Left lung (tissue), 10 donors: ENCODE results near the gene COX4I1. TPM values are rescaled to one million over a fixed set of nuclear protein-coding genes. Genes with fewer than 3 reads are reported as not detected.

ENCODE experiments used
- ATAC-seq: fragments of 200-7000 bp; cut with Tn5 transposase; one replicate; pipeline ENCODE4 v1.9.1; 2020; ENCODE audit warnings: moderate library complexity
- DNase-seq, 4 donors: peaks; one replicate each; pipeline ENCODE4 v3.0.0-alpha.2; 2013 to 2020
- H3K27ac ChIP-seq, 2 donors: fragments of 200-600 bp; sonication (generic) in 1 of 2; one replicate each; pipeline versions ENCODE4 v1.5.0 to v1.8.0; 2020 to 2021
- H3K27me3 ChIP-seq, 2 donors: fragments of 200-600 bp; sonication (generic) in 1 of 2; one replicate each; pipeline versions ENCODE4 v1.5.0 to v1.8.0; 2020 to 2021
- H3K36me3 ChIP-seq, 2 donors: fragments of 200-600 bp; sonication (generic) in 1 of 2; one replicate each; pipeline versions ENCODE4 v1.5.0 to v1.8.0; 2020 to 2021
- H3K4me1 ChIP-seq, 2 donors: fragments of 200-600 bp; one replicate each; pipeline ENCODE4 v1.8.0; 2021
- H3K4me3 ChIP-seq, 2 donors: fragments of 200-600 bp; sonication (generic) in 1 of 2; one replicate each; pipeline versions ENCODE4 v1.5.0 to v1.8.0; 2020 to 2021; ENCODE audit warnings: mild to moderate bottlenecking in 1 of 2
- H3K9me3 ChIP-seq, 2 donors: fragments of 200-600 bp; sonication (generic) in 1 of 2; one replicate each; pipeline versions ENCODE4 v1.5.0 to v1.8.0; 2020 to 2021
- intact Hi-C, 2 donors: fragments of 100-400 bp; cut with DNase I; formaldehyde crosslinking; loops; one replicate each; pipeline versions ENCODE4 v1.11.2 to v1.14.2; 2022
- polyA plus RNA-seq, 6 donors: library from polyadenylated mRNA; unstranded; fragments of 120-200 nt; gene quantifications; one replicate each; pipeline ENCODE4 v1.2.1, GENCODE V29; 2013; ENCODE audit not compliant: insufficient read length in 6 of 6
- total RNA-seq, 2 donors: library from RNA; stranded (reverse); fragmentation: NEBNext Ultra II Directional; extraction: Animal tissue kit (Norgen Biotek cat#: 25700); gene quantifications; one replicate each; pipeline ENCODE4 v1.2.1, GENCODE V29; 2021
- TF ChIP-seq, protein P1 (sequence below), 2 donors: fragments of 200-600 bp; sonication (generic) in 1 of 2; IDR thresholded peaks; one replicate each; pipeline versions ENCODE4 v1.5.0 to v1.8.0; 2021; ENCODE audit warnings: antibody characterized with exemption in 2 of 2
- donor health status: DM: no; HTN: yes; CAD: no.
- donor health status: DM: no; HTN: no; CAD: no.

COX4I1 gene
- total and polyA plus RNA-seq, 8 donors = 272 to 418 (median 314) TPM

DNA sequence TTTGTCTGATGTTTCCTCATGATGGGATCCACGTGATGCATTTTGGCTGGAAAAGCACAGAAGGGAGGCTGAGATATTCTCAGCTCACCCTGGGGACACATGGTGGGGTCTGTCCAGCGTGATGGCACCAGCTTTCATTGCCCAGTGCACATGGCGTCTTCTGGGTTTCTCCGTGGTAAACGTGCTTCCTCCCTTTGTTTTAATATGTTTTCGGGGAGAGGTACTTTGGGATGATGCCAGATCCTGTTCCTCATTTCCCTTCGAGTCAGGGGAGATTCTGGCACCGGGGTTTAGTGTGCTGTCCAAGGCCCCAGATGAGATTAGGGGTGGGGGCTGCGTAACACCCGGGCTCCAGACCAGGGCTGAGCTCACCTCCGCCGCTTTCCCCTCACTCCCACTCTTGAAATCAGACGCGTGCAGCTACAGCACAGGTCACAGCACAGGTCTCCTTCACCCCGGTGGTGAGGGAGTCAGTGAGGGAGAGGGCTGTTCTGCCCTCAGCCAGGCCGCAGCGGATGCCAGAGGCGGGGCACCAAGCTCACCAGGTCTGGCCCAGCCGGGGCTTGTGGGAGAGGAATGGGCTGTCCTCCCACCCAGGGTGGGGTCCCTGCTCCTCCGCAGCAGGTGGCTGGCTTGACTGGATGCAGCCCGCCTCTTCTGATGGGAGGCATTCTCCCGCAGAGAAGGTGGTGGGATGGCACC, 33.9 kb downstream of the COX4I1 start:
- H3K4me1 ChIP-seq = peaks cover 0 to 11% of the 10 kb centered on the region in 2 donors
- ATAC-seq = no peak
- intact Hi-C loops = no loop called here
- TF ChIP-seq, protein P1, sequence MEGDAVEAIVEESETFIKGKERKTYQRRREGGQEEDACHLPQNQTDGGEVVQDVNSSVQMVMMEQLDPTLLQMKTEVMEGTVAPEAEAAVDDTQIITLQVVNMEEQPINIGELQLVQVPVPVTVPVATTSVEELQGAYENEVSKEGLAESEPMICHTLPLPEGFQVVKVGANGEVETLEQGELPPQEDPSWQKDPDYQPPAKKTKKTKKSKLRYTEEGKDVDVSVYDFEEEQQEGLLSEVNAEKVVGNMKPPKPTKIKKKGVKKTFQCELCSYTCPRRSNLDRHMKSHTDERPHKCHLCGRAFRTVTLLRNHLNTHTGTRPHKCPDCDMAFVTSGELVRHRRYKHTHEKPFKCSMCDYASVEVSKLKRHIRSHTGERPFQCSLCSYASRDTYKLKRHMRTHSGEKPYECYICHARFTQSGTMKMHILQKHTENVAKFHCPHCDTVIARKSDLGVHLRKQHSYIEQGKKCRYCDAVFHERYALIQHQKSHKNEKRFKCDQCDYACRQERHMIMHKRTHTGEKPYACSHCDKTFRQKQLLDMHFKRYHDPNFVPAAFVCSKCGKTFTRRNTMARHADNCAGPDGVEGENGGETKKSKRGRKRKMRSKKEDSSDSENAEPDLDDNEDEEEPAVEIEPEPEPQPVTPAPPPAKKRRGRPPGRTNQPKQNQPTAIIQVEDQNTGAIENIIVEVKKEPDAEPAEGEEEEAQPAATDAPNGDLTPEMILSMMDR (IDR thresholded peaks at IDR 0.05) = no peak
- no peaks in the 10 kb centered on the region for H3K9me3 ChIP-seq
- no peak overlapping the region for H3K4me3 ChIP-seq
- no peak overlapping the region for H3K27ac ChIP-seq
- no peak for DNase-seq
- peaks cover 0 to 65% of the 10 kb centered on the region in 2 donors for H3K27me3 ChIP-seq
- no peaks in the 10 kb centered on the region for H3K36me3 ChIP-seq

DNA sequence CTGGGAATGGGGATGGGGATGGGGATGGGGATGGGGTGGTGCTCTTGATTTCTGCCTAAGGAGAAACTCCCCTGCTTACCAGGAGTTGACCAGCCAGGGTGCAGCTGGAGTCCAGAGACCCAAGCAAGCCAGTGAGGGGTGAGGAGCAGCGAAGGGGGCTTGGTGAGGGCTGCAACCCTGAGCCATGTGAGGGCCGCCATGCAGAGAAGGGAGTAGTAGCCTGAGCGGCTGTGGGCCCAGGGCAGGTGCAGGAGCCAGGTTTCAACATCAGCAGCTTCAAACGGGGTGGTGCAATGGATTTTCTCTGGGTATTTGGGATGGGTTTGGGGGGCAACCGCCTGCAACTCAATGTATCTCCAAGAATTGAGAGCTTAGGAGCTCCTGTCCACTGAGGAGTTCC, 35.2 kb downstream of the COX4I1 start:
- ATAC-seq = no peak
- no peak for DNase-seq
- H3K36me3 ChIP-seq = no peaks in the 10 kb centered on the region
- intact Hi-C loops = no loop called here
- peaks cover 0 to 6% of the 10 kb centered on the region in 2 donors for H3K4me1 ChIP-seq
- peaks cover 0 to 58% of the 10 kb centered on the region in 2 donors for H3K27me3 ChIP-seq
- H3K9me3 ChIP-seq = no peaks in the 10 kb centered on the region
- no peak overlapping the region for H3K27ac ChIP-seq
- no peak overlapping the region for H3K4me3 ChIP-seq
- TF ChIP-seq, protein P1 (IDR thresholded peaks at IDR 0.05) = no peak

DNA sequence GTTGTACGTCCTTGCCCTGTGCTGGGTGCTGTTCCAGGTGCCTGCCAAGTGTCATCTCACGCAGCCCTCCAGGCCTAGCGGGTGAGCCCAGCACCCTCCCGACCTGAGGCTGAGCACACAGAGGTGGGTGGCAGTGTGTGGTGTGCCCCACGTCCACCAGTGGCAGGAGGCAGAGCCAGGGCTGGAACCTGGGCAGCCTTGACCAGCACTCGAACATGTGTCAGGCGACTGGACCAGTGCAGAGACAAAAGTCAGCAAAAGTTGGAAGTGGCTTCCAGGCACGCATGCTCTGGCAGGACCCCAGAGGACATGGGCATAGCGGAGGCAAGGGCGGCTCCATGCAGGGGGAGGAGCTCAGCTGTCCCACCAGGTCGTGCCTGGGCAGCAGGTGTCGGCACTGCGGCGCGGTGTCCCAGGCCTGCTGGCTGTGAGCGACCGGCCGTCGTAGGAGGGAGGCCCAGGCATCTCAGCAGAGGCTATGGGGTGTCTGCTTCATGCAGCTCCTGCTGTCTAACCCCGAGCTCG, 35.8 kb downstream of the COX4I1 start:
- peaks cover 0 to under 1% of the 10 kb centered on the region in 2 donors for H3K4me1 ChIP-seq
- no peak overlapping the region for H3K4me3 ChIP-seq
- H3K27ac ChIP-seq = no peak overlapping the region
- DNase-seq = peak in 1 of 4 donors; percentile 31
- H3K27me3 ChIP-seq = peaks cover 0 to 53% of the 10 kb centered on the region in 2 donors
- H3K9me3 ChIP-seq = no peaks in the 10 kb centered on the region
- TF ChIP-seq, protein P1 (IDR thresholded peaks at IDR 0.05) = no peak
- intact Hi-C loops = no loop called here
- no peaks in the 10 kb centered on the region for H3K36me3 ChIP-seq
- ATAC-seq = no peak

DNA sequence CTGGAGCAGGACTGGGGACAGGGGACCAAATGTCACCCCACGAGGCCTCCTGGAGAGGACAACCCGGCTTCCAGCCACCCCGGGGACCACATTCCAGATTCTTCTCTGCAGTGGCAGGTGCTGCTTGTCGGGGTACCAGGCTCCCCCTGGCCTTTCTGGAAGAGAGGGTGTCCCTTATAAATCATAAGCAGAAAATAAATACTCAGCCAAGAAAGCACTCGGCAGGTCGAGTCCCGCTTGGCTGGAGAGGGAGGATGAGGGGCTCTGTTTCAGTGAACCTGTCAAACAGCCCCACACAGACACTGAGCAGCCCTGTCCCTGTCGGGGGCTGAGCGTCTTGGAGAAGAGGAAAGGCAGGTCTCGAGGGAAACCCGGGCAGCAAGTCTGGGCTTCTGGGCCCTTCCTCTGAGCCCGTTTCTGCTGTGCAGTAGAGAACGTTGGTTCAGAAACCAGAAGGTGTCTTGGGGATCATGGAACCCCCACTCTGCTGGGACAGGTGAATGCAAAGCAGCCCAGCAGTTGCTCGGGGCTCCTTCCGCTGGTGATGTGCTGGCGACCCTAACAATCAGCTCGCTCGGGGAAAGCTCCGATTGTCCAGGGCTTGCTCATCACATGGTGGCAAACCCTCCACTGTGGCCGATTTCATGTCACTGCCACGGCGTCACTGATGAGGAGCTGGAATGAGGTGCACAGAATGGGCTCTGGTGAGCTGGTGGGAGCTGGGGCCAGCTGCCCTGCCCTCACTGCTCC, 36.6 kb downstream of the COX4I1 start:
- H3K4me3 ChIP-seq = no peak overlapping the region
- H3K9me3 ChIP-seq = no peaks in the 10 kb centered on the region
- no peak for ATAC-seq
- H3K27me3 ChIP-seq = peaks cover 0 to 50% of the 10 kb centered on the region in 2 donors
- H3K4me1 ChIP-seq = no peaks in the 10 kb centered on the region
- no peaks in the 10 kb centered on the region for H3K36me3 ChIP-seq
- TF ChIP-seq, protein P1 (IDR thresholded peaks at IDR 0.05) = no peak
- intact Hi-C loops = no loop called here
- DNase-seq = no peak
- H3K27ac ChIP-seq = no peak overlapping the region
